ENCODE results near the gene BMS1. TPM values are rescaled to one million over a fixed set of nuclear protein-coding genes. Genes with fewer than 3 reads are reported as not detected.

BMS1 gene
- total RNA-seq, 1 experiment from 2014 or later: 40.0 TPM

DNA sequence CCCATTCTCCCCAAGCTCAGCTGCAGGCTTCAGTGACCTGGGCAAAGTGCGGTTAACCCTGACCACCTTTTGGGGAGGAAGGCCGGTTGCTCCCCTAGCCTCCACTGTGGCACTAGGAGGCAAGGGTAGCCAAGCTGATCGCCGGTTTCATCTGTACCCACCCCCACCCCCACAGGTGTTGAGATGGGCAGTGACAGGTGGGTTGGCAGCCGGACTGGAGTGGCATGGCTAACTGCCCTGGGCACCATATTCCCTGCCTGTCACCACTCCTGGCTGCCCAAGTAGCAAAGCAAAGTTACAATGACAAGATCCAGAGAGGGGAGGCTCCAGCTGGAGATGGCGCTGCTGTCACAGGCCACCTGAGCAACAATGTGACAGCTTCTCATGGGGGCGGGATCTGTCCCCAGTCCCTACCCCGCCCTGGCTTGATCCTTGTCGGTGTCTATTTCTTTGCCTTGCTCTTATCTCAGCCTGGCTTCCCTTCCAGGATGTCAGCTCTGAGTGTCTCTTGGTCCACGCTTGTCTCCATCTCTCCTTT, 27.0 kb upstream of the BMS1 start:
- Histone ChIP-seq H3K4me1 (ENCODE audit: control insufficient read depth in 1 of 2, insufficient read depth in 2 of 2, low read length in 2 of 2) (peaks cover 8 to 29% of the 10 kb centered on the region in 2 experiments), H3K27ac (ENCODE audit: low read depth, low read length) (no peak overlapping the region), H2AFZ (ENCODE audit: low read depth, low read length, poor library complexity, severe bottlenecking) (no peak overlapping the region), H3K27me3 (ENCODE audit: insufficient read depth, low read length) (no peaks in the 10 kb centered on the region), H3K36me3 (ENCODE audit: control insufficient read depth in 1 of 2, insufficient read depth in 2 of 2, low read length in 2 of 2) (no peaks in the 10 kb centered on the region), H3K4me3 (replicated peaks in 1 of 2; ENCODE audit: low read depth in 1 of 2, low read length in 2 of 2) (peak overlapping the region; percentile 59 to 68), H3K4me2 (ENCODE audit: low read length) (peak overlapping the region; percentile 98), H3K79me2 (ENCODE audit: insufficient read depth, low read length) (no peaks in the 10 kb centered on the region), H3K9me2 (ENCODE audit: insufficient read depth) (no peaks in the 10 kb centered on the region), H4K20me1 (ENCODE audit: insufficient read depth) (no peaks in the 10 kb centered on the region), H3K9ac (ENCODE audit: low read length) (no peak overlapping the region), H3K9me3 (ENCODE audit: control insufficient read depth in 1 of 2, insufficient read depth in 1 of 2, low read depth in 1 of 2, low read length in 2 of 2) (no peaks in the 10 kb centered on the region)
- TF ChIP-seq ZNF274 (IDR thresholded peaks at IDR 0.05; ENCODE audit: low read depth, low read length) (no peak), ZBTB33 (IDR thresholded peaks at IDR 0.05; ENCODE audit: extremely low read depth, insufficient replicate concordance, low read length) (no peak), POLR2A (IDR thresholded peaks at IDR 0.05; ENCODE audit: borderline replicate concordance, extremely low read depth, insufficient read depth, insufficient read length) (no peak), EZH2 (IDR thresholded peaks at IDR 0.05) (no peak), SIN3A (IDR thresholded peaks at IDR 0.05; ENCODE audit: low read depth) (peak; percentile 42; the same call in 1 of the 2 replicates), SRF (IDR thresholded peaks at IDR 0.05; ENCODE audit: low read depth) (no peak), ELF1 (IDR thresholded peaks at IDR 0.05; ENCODE audit: borderline replicate concordance, low read depth) (no peak), FOSL1 (IDR thresholded peaks at IDR 0.05; ENCODE audit: low read depth) (no peak), ZFX (IDR thresholded peaks at IDR 0.05) (no peak), TCF7L2 (IDR thresholded peaks at IDR 0.05; ENCODE audit: borderline replicate concordance, extremely low read depth, insufficient read depth, insufficient read length) (no peak), RAD21 (IDR thresholded peaks at IDR 0.05; ENCODE audit: low read depth) (peak; percentile 33; the same call in 1 of the 2 replicates), CTCF (IDR thresholded peaks at IDR 0.05 in 2 of 3, conservative IDR thresholded peaks at IDR 0.05 in 1 of 3; ENCODE audit: borderline replicate concordance in 1 of 3, insufficient read depth in 1 of 3, low read depth in 2 of 3, low read length in 2 of 3) (no peak), YY1 (IDR thresholded peaks at IDR 0.05; ENCODE audit: extremely low read depth, insufficient replicate concordance, low read depth, low read length) (no peak)
- intact Hi-C loops (cut with micrococcal nuclease): loop anchor here (2.0 kb wide), 1 partner anchor 349 kb away; no protein-coding TSS in a partner anchor
- ATAC-seq: no peak
- no TSS peak for BruUV-seq (replicated peaks)
- no peak for DNase-seq (ENCODE audit: low read depth, low spot score)
- ChIA-PET POLR2A (no interaction called here), RAD21 (ENCODE audit: low non-redundant PET in 1 of 2, low total read pairs in 2 of 2, uncharacterized antibody in 2 of 2, unreplicated experiment in 2 of 2) (no interaction called here), CTCF (no interaction called here)
